Mesendoderm (in vitro differentiated cells): ENCODE data around the gene CCDC27.

Experiments
- DNase-seq: peaks from one replicate; pipeline ENCODE4 v3.0.0; 2013
- H2AK5ac ChIP-seq: 2 replicates; pipeline ENCODE4 v1.6.1; 2013; ENCODE audit warnings: low read length, inconsistent platforms
- H2BK120ac ChIP-seq: 2 replicates; pipeline ENCODE4 v1.6.1; 2013; ENCODE audit warnings: low read depth, mild to moderate bottlenecking, low read length, moderate library complexity, mixed read lengths
- H2BK15ac ChIP-seq: replicated peaks from 2 replicates; pipeline ENCODE4 v1.6.1; 2013; ENCODE audit warnings: low read depth, mild to moderate bottlenecking, moderate library complexity
- H2BK5ac ChIP-seq: 2 replicates; pipeline ENCODE4 v1.6.1; 2013; ENCODE audit warnings: low read length, inconsistent platforms
- H3K18ac ChIP-seq: 2 replicates; pipeline ENCODE4 v1.6.1; 2013; ENCODE audit warnings: mild to moderate bottlenecking, low read length, mixed read lengths
- H3K23ac ChIP-seq: one replicate; pipeline ENCODE4 v1.6.1; 2013; ENCODE audit warnings: low read length
- H3K27ac ChIP-seq: 2 replicates; pipeline ENCODE4 v1.5.1; 2013; ENCODE audit warnings: low read depth, mild to moderate bottlenecking, inconsistent platforms, low read length, moderate library complexity
- H3K27me3 ChIP-seq: 2 replicates; pipeline ENCODE4 v1.6.1; 2013; ENCODE audit warnings: low read length, control low read depth, mild to moderate bottlenecking, inconsistent platforms; ENCODE audit not compliant: insufficient read depth, poor library complexity
- H3K36me3 ChIP-seq: 2 replicates; pipeline ENCODE4 v1.6.1; 2013; ENCODE audit warnings: low read length, inconsistent platforms; ENCODE audit not compliant: control insufficient read depth, insufficient read depth
- H3K4ac ChIP-seq: one replicate; pipeline ENCODE4 v1.6.1; 2013; ENCODE audit warnings: low read depth, mild to moderate bottlenecking, low read length, moderate library complexity
- H3K4me1 ChIP-seq: 2 replicates; pipeline ENCODE4 v1.6.1; 2013; ENCODE audit warnings: low read depth, low read length, inconsistent platforms; ENCODE audit not compliant: control insufficient read depth
- H3K4me2 ChIP-seq: 2 replicates; pipeline ENCODE4 v1.6.1; 2013; ENCODE audit warnings: low read length
- H3K4me3 ChIP-seq: 2 replicates; pipeline ENCODE4 v1.5.1; 2013; ENCODE audit warnings: mild to moderate bottlenecking, low read length
- H3K56ac ChIP-seq: one replicate; pipeline ENCODE4 v1.6.1; 2013; ENCODE audit warnings: low read length
- H3K79me1 ChIP-seq: 2 replicates; pipeline ENCODE4 v1.6.1; 2013; ENCODE audit warnings: low read length, inconsistent platforms
- H3K79me2 ChIP-seq: 2 replicates; pipeline ENCODE4 v1.6.1; 2013; ENCODE audit warnings: mild to moderate bottlenecking, low read length; ENCODE audit not compliant: control insufficient read depth, insufficient read depth
- H3K9ac ChIP-seq: 2 replicates; pipeline ENCODE4 v1.6.1; 2013; ENCODE audit warnings: low read length, inconsistent platforms
- H4K5ac ChIP-seq: one replicate; pipeline ENCODE4 v1.6.1; 2013; ENCODE audit warnings: low read length
- H4K8ac ChIP-seq: one replicate; pipeline ENCODE4 v1.6.1; 2013; ENCODE audit warnings: low read depth, mild to moderate bottlenecking, control low read depth, low read length, moderate library complexity
- WGBS: extraction: QIAGEN DNeasy Blood & Tissue Kit; methylation state at CpG from one replicate; pipeline ENCODE4 v1.1.7; 2013; ENCODE audit warnings: low lambda C conversion rate, missing lambda C conversion rate; ENCODE audit not compliant: insufficient coverage; ENCODE audit errors: extremely low coverage; 5-methylcytosine and 5-hydroxymethylcytosine counted together

Gene CCDC27

GRCh38 chr1:3742439-3743298 lies 9.6 kb upstream of the CCDC27 start:
- no peak overlapping the region for H2BK120ac ChIP-seq
- peaks cover 8% of the 10 kb centered on the region for H3K36me3 ChIP-seq
- H2AK5ac ChIP-seq, result no peak overlapping the region

GRCh38 chr1:3743421-3743820 lies 8.8 kb upstream of the CCDC27 start:
- H3K4me1 ChIP-seq, result peaks cover 2% of the 10 kb centered on the region
- no peak overlapping the region for H3K56ac ChIP-seq
- no CpG with 5 or more reads among the region's 4 CpGs for WGBS
- H2BK120ac ChIP-seq, result no peak overlapping the region
- no peak overlapping the region for H4K8ac ChIP-seq
- H2BK5ac ChIP-seq, result no peak overlapping the region
- no peaks in the 10 kb centered on the region for H3K27me3 ChIP-seq
- no peak overlapping the region for H3K27ac ChIP-seq
- no peak overlapping the region for H2BK15ac ChIP-seq
- no peak overlapping the region for H2AK5ac ChIP-seq
- no peak overlapping the region for H3K9ac ChIP-seq
- H3K79me1 ChIP-seq, result peaks cover 12% of the 10 kb centered on the region
- no peak overlapping the region for H3K4me3 ChIP-seq
- peaks cover 7% of the 10 kb centered on the region for H3K79me2 ChIP-seq
- DNase-seq, result no peak
- no peak overlapping the region for H3K4me2 ChIP-seq
- no peak overlapping the region for H3K23ac ChIP-seq
- peaks cover 5% of the 10 kb centered on the region for H3K36me3 ChIP-seq
- H3K18ac ChIP-seq, result no peak overlapping the region
- no peak overlapping the region for H3K4ac ChIP-seq
- H4K5ac ChIP-seq, result no peak overlapping the region

More at GRCh38 chr1:3742439-3743298, 9.6 kb upstream of the CCDC27 start:
- no peak for DNase-seq
- Histone ChIP-seq H3K27ac (no peak overlapping the region), H3K4me2 (no peak overlapping the region), H3K9ac (no peak overlapping the region), H3K4ac (no peak overlapping the region), H2BK15ac (no peak overlapping the region), H3K4me3 (no peak overlapping the region), H3K18ac (no peak overlapping the region), H2BK5ac (no peak overlapping the region), H3K23ac (no peak overlapping the region), H3K4me1 (peaks cover 2% of the 10 kb centered on the region), H3K79me1 (peaks cover 12% of the 10 kb centered on the region), H4K8ac (no peak overlapping the region), H3K27me3 (no peaks in the 10 kb centered on the region), H3K56ac (no peak overlapping the region), H3K79me2 (peaks cover 7% of the 10 kb centered on the region), H4K5ac (no peak overlapping the region)
- WGBS, result no CpG with 5 or more reads among the region's 24 CpGs

- no peak overlapping the region for H2BK120ac ChIP-seq
- no peak overlapping the region for H3K4me2 ChIP-seq
- no peak overlapping the region for H3K56ac ChIP-seq
- no peak overlapping the region for H3K18ac ChIP-seq
- no peaks in the 10 kb centered on the region for H3K27me3 ChIP-seq
- no peak overlapping the region for H4K8ac ChIP-seq
- H3K27ac ChIP-seq, result no peak overlapping the region
- H3K4me1 ChIP-seq, result peaks cover 2% of the 10 kb centered on the region
- H3K79me2 ChIP-seq, result peaks cover 7% of the 10 kb centered on the region
- H2BK15ac ChIP-seq, result no peak overlapping the region
- WGBS, result no CpG with 5 or more reads among the region's 12 CpGs
- H2AK5ac ChIP-seq, result no peak overlapping the region
- H3K79me1 ChIP-seq, result peaks cover 12% of the 10 kb centered on the region
- no peak for DNase-seq
- no peak overlapping the region for H3K9ac ChIP-seq
- H3K36me3 ChIP-seq, result peaks cover 4% of the 10 kb centered on the region
- H4K5ac ChIP-seq, result no peak overlapping the region
- no peak overlapping the region for H3K23ac ChIP-seq
- no peak overlapping the region for H3K4ac ChIP-seq
- no peak overlapping the region for H3K4me3 ChIP-seq
- no peak overlapping the region for H2BK5ac ChIP-seq
These were observed 8.4 kb upstream of the CCDC27 start for GRCh38 chr1:3743826-3744225.

DNA sequence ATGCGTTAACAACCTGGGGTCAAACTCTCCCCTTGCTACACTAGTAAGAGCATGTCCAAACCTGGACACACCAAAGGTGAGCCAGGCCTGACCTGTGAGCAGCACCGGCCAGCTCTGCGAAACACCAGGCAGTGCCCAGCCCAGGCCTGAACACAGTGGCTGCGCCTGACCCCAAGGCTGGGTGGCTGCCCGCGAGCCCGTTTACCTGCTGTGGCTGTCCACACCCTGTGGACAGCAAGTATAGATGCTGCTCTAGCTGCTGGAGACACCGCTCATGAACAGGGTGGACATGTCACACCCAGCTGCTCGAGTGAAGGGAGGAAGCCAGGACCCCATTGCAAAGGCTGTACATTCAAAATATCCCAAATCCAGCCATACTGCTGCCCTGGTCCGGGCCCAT lies 7.6 kb upstream of the CCDC27 start:
- DNase-seq, result no peak
- Histone ChIP-seq H2BK120ac (no peak overlapping the region), H3K9ac (no peak overlapping the region), H3K79me1 (peaks cover 12% of the 10 kb centered on the region), H3K27me3 (no peaks in the 10 kb centered on the region), H3K18ac (no peak overlapping the region), H3K4me2 (no peak overlapping the region), H4K8ac (no peak overlapping the region), H3K23ac (no peak overlapping the region), H3K36me3 (peaks cover 3% of the 10 kb centered on the region), H3K27ac (no peak overlapping the region), H3K4ac (no peak overlapping the region), H3K79me2 (peaks cover 7% of the 10 kb centered on the region), H4K5ac (no peak overlapping the region), H2BK15ac (no peak overlapping the region), H2BK5ac (no peak overlapping the region), H3K4me3 (no peak overlapping the region), H3K56ac (no peak overlapping the region), H3K4me1 (peaks cover 2% of the 10 kb centered on the region), H2AK5ac (no peak overlapping the region)
- no CpG with 5 or more reads among the region's 10 CpGs for WGBS

DNA sequence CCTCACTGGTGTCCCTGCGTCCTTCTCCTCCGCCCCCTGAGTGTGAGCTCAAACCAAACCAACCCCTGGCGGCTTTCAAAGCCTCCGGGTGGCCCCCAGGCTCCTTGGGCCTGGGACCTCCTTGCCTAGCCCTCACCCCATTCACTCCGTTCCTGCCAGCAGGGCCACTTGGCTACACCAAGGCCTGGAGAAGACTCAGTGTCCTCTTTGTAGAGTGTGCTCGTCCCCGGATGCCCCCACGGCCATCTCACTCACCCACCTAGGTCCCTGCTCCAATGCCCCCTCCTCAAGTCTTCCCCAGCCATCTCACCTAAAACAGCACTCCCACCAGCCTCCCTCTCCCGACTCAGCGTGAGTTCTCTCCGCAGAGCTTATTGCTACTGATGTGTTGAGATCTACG lies 7.2 kb upstream of the CCDC27 start:
- no peak overlapping the region for H3K4ac ChIP-seq
- DNase-seq, result no peak
- H4K5ac ChIP-seq, result no peak overlapping the region
- H4K8ac ChIP-seq, result no peak overlapping the region
- peaks cover 12% of the 10 kb centered on the region for H3K79me1 ChIP-seq
- no peak overlapping the region for H3K4me2 ChIP-seq
- no peak overlapping the region for H2AK5ac ChIP-seq
- peak overlapping the region; percentile 5 for H3K9ac ChIP-seq
- peaks cover 7% of the 10 kb centered on the region for H3K79me2 ChIP-seq
- H3K36me3 ChIP-seq, result peaks cover 3% of the 10 kb centered on the region
- no peak overlapping the region for H2BK5ac ChIP-seq
- peaks cover 2% of the 10 kb centered on the region for H3K4me1 ChIP-seq
- H3K27me3 ChIP-seq, result no peaks in the 10 kb centered on the region
- no CpG with 5 or more reads among the region's 12 CpGs for WGBS
- no peak overlapping the region for H3K23ac ChIP-seq
- H3K56ac ChIP-seq, result no peak overlapping the region
- H2BK15ac ChIP-seq, result no peak overlapping the region
- no peak overlapping the region for H3K18ac ChIP-seq
- H3K27ac ChIP-seq, result no peak overlapping the region
- H3K4me3 ChIP-seq, result no peak overlapping the region
- no peak overlapping the region for H2BK120ac ChIP-seq
